Upper lobe of right lung (tissue), 1 donor: Measurements from ENCODE around the gene NR2F2. TPM values are rescaled to one million over a fixed set of nuclear protein-coding genes. Genes with fewer than 3 reads are reported as not detected.

Source experiments
- ATAC-seq: fragments of 200-7000 bp; cut with Tn5 transposase; one replicate; pipeline ENCODE4 v1.9.1; 2020; ENCODE audit warnings: mild to moderate bottlenecking, moderate library complexity
- DNase-seq: peaks from one replicate; pipeline ENCODE4 v3.0.0-alpha.2; 2020
- H3K27ac ChIP-seq: fragments of 200-600 bp; one replicate; pipeline ENCODE4 v1.8.0; 2022
- H3K27me3 ChIP-seq: fragments of 200-600 bp; one replicate; pipeline ENCODE4 v1.8.0; 2022; ENCODE audit warnings: mild to moderate bottlenecking
- H3K36me3 ChIP-seq: fragments of 200-600 bp; one replicate; pipeline ENCODE4 v1.8.0; 2022
- H3K4me1 ChIP-seq: fragments of 200-600 bp; one replicate; pipeline ENCODE4 v1.8.0; 2022
- H3K4me3 ChIP-seq: fragments of 200-600 bp; one replicate; pipeline ENCODE4 v1.8.0; 2022; ENCODE audit warnings: mild to moderate bottlenecking
- H3K9me3 ChIP-seq: fragments of 200-600 bp; one replicate; pipeline ENCODE4 v1.8.0; 2022
- CTCF ChIP-seq: fragments of 200-600 bp; IDR thresholded peaks from one replicate; pipeline ENCODE4 v1.8.0; 2022; ENCODE audit warnings: antibody characterized with exemption
- intact Hi-C: fragments of 100-400 bp; cut with DNase I; formaldehyde crosslinking; loops from one replicate; pipeline ENCODE4 v1.11.0; 2022
- total RNA-seq: library from RNA; stranded (reverse); fragmentation: NEBNext Ultra II Directional; extraction: Animal tissue kit (Norgen Biotek cat#: 25700); gene quantifications from one replicate; pipeline ENCODE4 v1.2.1, GENCODE V29; 2021
- donor health status: DM: no; HTN: yes; CAD: no; lungs with severe emphysema.

Gene NR2F2
- total RNA-seq, 1 donor from 2014 or later: 88.1 TPM

DNA sequence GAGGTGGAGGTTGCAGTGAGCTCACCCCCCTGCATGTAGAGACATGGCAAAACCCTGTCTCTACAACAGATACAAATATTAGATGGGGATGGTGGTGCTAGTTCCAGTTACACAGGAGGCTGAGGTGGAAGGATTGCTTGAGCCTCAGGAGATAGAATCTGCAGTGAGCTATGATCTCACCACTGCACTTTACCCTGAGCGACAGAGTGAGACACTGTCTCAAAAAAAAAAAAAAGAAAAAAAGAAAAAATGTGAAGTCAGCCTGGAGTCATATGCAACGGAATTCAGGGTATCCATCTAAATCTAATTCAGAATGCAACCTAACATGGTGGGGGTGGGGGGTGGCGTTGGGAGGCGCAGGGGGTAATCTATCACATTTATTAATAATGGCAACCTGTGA, 37.1 kb upstream of the NR2F2 start:
- Histone ChIP-seq H3K36me3 (no peaks in the 10 kb centered on the region), H3K27ac (no peak overlapping the region), H3K9me3 (no peaks in the 10 kb centered on the region), H3K4me1 (no peaks in the 10 kb centered on the region), H3K4me3 (no peak overlapping the region), H3K27me3 (no peaks in the 10 kb centered on the region)
- TF ChIP-seq CTCF: no peak
- DNase-seq (no peak), ATAC-seq (no peak)
- intact Hi-C loops: no loop called here

- no peak for ATAC-seq
- DNase-seq: no peak
- Histone ChIP-seq H3K27me3 (no peaks in the 10 kb centered on the region), H3K9me3 (no peaks in the 10 kb centered on the region), H3K4me1 (no peaks in the 10 kb centered on the region), H3K27ac (no peak overlapping the region), H3K36me3 (no peaks in the 10 kb centered on the region), H3K4me3 (no peak overlapping the region)
- no peak for TF ChIP-seq CTCF
- intact Hi-C loops: no loop called here
These were observed 35.7 kb upstream of the NR2F2 start for GRCh38 chr15:96294766-96295165.

- Histone ChIP-seq H3K36me3 (no peaks in the 10 kb centered on the region), H3K4me1 (no peaks in the 10 kb centered on the region), H3K27me3 (no peaks in the 10 kb centered on the region), H3K9me3 (no peaks in the 10 kb centered on the region), H3K27ac (no peak overlapping the region), H3K4me3 (no peak overlapping the region)
- DNase-seq (no peak), ATAC-seq (no peak)
- intact Hi-C loops: no loop called here
- TF ChIP-seq CTCF: no peak
These were observed 34.2 kb upstream of the NR2F2 start for GRCh38 chr15:96296264-96296663.

- ATAC-seq (no peak), DNase-seq (no peak)
- H3K27me3 ChIP-seq: no peaks in the 10 kb centered on the region
- H3K4me1 ChIP-seq: no peaks in the 10 kb centered on the region
- TF ChIP-seq CTCF: no peak
- no peaks in the 10 kb centered on the region for H3K9me3 ChIP-seq
- intact Hi-C loops: no loop called here
- H3K36me3 ChIP-seq: no peaks in the 10 kb centered on the region
- no peak overlapping the region for H3K27ac ChIP-seq
- no peak overlapping the region for H3K4me3 ChIP-seq
These were observed 32.7 kb upstream of the NR2F2 start for GRCh38 chr15:96297783-96298182.

DNA sequence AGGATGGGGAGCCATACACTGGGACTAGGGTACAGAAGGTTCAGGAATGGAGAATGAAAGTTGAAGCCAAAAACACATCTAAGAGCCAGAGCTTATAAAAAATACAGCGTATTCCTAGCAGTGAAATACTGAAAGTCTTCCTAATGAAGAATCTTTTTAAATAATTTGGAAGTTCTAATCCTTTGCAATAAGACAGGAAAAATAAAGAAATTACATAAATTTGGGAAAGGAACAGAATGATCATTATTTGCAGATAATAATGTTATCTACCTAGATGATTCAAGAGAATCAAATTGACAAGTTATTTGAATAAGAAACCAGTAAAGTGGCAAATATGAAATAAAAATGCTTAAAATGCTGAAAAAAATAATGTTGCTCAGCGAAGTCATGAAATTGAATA, 32.3 kb upstream of the NR2F2 start:
- DNase-seq (no peak), ATAC-seq (no peak)
- Histone ChIP-seq H3K27me3 (no peaks in the 10 kb centered on the region), H3K4me3 (no peak overlapping the region), H3K36me3 (no peaks in the 10 kb centered on the region), H3K9me3 (no peaks in the 10 kb centered on the region), H3K27ac (no peak overlapping the region), H3K4me1 (no peaks in the 10 kb centered on the region)
- intact Hi-C loops: no loop called here
- TF ChIP-seq CTCF: no peak

DNA sequence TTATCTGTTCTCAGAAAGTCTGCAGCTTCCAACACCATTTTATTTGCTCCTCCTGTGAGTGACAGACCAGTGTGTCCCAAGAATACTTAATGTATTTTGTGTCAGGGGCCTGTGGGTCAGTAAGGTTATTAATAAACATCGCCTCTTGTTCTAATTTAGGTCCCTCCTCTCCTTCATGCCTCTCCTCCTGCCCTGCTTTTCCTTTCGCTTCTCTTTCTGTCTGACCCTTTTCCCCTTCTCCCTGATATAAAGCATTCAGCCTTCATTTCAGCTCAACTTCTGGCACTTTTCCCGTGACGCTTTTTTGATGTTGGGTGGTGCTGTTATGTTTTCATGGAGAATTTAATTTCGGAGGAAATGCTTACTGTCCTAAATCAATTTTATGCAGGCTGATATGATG, 29.7 kb upstream of the NR2F2 start:
- Histone ChIP-seq H3K36me3 (no peaks in the 10 kb centered on the region), H3K27me3 (no peaks in the 10 kb centered on the region), H3K27ac (no peak overlapping the region), H3K4me3 (no peak overlapping the region), H3K9me3 (no peaks in the 10 kb centered on the region), H3K4me1 (no peaks in the 10 kb centered on the region)
- TF ChIP-seq CTCF: no peak
- ATAC-seq (no peak), DNase-seq (no peak)
- intact Hi-C loops: no loop called here
